Parathyroid adenoma (tissue), 2 donors: ENCODE results near the gene PTPN6.

Experiments used
- H2AFZ ChIP-seq: fragments of 300-600 bp; sonication (generic); one replicate; pipeline ENCODE4 v1.7.0; 2017; ENCODE audit warnings: antibody characterized with exemption, mild to moderate bottlenecking
- H3K27ac ChIP-seq: fragments of 300-600 bp; sonication (generic); one replicate; pipeline ENCODE4 v1.7.0; 2017
- H3K27me3 ChIP-seq: fragments of 300-600 bp; sonication (generic); one replicate; pipeline ENCODE4 v1.7.0; 2017; ENCODE audit warnings: low read length; ENCODE audit not compliant: control insufficient read depth, insufficient read depth
- H3K36me3 ChIP-seq: fragments of 300-600 bp; sonication (generic); one replicate; pipeline ENCODE4 v1.7.0; 2017; ENCODE audit warnings: low read length; ENCODE audit not compliant: control insufficient read depth, insufficient read depth
- H3K4me1 ChIP-seq: fragments of 300-600 bp; sonication (generic); one replicate; pipeline ENCODE4 v1.7.0; 2017; ENCODE audit warnings: control low read depth
- H3K4me2 ChIP-seq: fragments of 300-600 bp; sonication (generic); one replicate; pipeline ENCODE4 v1.7.0; 2017; ENCODE audit warnings: low read length
- H3K4me3 ChIP-seq: fragments of 300-600 bp; sonication (generic); one replicate; pipeline ENCODE4 v1.7.0; 2017; ENCODE audit warnings: low read depth, low read length
- H3K79me2 ChIP-seq: fragments of 300-600 bp; sonication (generic); one replicate; pipeline ENCODE4 v1.7.0; 2017; ENCODE audit warnings: control low read depth
- H3K9ac ChIP-seq: fragments of 300-600 bp; sonication (generic); one replicate; pipeline ENCODE4 v1.7.0; 2017; ENCODE audit warnings: mild to moderate bottlenecking
- H3K9me3 ChIP-seq: fragments of 300-600 bp; sonication (generic); one replicate; pipeline ENCODE4 v1.7.0; 2017; ENCODE audit warnings: low read length; ENCODE audit not compliant: control insufficient read depth
- TF ChIP-seq, protein P1 (sequence below): fragments of 300-600 bp; sonication (generic); IDR thresholded peaks from one replicate; pipeline ENCODE4 v1.7.0; 2017; ENCODE audit warnings: antibody characterized with exemption, mild to moderate bottlenecking
- donor health status: primary hyperparathyroidism.

The PTPN6 gene

DNA sequence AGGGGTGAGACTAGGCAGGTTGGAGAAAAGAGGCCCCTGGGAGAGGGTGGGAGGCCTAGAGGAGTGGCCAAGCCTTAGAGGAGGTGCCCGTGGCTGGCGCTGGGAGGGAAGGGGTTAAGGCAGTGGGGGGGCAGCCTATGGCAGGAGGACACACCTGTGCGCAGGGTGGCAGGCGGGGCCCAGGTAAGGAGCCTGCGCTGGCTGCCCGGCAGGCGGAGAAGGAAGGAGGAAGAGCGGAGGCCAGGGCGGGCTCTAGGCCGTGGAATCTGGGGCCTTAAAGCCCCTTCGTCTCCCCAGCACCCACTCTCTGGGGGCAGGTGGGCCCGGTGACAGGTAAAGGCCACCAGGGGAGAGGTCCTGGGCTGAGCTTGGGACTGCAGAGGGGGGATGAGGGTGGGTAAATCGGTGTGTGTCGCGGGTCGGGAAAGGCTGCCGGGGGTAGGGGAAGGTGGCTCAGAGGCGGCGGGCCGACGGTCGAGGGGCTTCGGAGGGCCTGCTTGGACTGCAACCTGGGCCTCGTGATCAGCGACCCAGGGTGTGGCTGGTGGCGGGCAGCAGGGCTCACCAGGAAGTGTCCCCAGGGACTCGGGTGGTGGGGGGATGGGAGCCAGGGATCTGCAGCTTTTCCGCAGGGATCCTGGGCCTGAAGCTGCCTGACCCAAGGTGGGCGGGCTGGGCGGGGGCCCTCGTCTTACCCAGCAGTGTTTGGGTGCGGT is 12.0 kb downstream of the PTPN6 start:
- Histone ChIP-seq H3K9me3 (no peaks in the 10 kb centered on the region), H3K4me3 (peak overlapping the region; percentile 99), H3K4me2 (peak overlapping the region; percentile 97), H2AFZ (peak overlapping the region; percentile 94), H3K27me3 (no peaks in the 10 kb centered on the region), H3K79me2 (peaks cover 42% of the 10 kb centered on the region), H3K27ac (peak overlapping the region; percentile 98), H3K4me1 (peaks cover 21% of the 10 kb centered on the region), H3K9ac (peak overlapping the region; percentile 100), H3K36me3 (no peaks in the 10 kb centered on the region)
- TF ChIP-seq, protein P1, sequence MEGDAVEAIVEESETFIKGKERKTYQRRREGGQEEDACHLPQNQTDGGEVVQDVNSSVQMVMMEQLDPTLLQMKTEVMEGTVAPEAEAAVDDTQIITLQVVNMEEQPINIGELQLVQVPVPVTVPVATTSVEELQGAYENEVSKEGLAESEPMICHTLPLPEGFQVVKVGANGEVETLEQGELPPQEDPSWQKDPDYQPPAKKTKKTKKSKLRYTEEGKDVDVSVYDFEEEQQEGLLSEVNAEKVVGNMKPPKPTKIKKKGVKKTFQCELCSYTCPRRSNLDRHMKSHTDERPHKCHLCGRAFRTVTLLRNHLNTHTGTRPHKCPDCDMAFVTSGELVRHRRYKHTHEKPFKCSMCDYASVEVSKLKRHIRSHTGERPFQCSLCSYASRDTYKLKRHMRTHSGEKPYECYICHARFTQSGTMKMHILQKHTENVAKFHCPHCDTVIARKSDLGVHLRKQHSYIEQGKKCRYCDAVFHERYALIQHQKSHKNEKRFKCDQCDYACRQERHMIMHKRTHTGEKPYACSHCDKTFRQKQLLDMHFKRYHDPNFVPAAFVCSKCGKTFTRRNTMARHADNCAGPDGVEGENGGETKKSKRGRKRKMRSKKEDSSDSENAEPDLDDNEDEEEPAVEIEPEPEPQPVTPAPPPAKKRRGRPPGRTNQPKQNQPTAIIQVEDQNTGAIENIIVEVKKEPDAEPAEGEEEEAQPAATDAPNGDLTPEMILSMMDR: no peak

DNA sequence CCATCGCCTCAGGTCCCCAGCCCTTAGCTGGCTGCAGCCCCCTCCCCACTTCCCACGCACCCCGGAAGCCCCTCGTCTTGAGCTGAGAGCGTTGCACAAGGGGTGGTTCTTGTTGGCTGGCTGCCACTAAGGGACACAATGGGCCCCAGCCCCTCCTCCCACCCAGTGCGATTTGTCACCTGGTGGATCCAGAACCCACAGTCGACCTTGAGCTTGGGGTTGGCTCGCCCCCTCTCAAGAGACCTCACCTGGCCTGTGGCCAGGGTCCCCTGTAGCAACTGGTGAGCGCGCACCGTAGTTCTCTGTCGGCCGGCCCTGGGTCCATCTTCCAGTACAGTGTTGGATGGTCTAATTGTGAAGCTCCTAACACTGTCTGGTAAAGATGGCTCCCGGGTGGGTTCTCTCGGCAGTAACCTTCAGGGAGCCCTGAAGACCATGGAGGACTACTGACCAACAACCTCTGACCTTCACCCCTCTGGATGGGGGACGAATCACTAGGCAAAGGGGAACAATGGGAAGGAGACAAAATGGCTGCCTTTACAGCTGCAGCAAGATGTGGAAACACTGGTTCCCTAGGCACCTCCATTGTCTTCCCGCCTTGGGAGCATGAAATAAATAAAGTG is 12.7 kb downstream of the PTPN6 start:
- H2AFZ ChIP-seq: peak overlapping the region; percentile 35
- peak overlapping the region; percentile 97 for H3K4me2 ChIP-seq
- H3K4me3 ChIP-seq: peak overlapping the region; percentile 99
- no peaks in the 10 kb centered on the region for H3K27me3 ChIP-seq
- H3K36me3 ChIP-seq: no peaks in the 10 kb centered on the region
- peaks cover 49% of the 10 kb centered on the region for H3K79me2 ChIP-seq
- TF ChIP-seq, protein P1: no peak
- peak overlapping the region; percentile 98 for H3K27ac ChIP-seq
- peaks cover 21% of the 10 kb centered on the region for H3K4me1 ChIP-seq
- peak overlapping the region; percentile 12 for H3K9ac ChIP-seq
- H3K9me3 ChIP-seq: no peaks in the 10 kb centered on the region

DNA sequence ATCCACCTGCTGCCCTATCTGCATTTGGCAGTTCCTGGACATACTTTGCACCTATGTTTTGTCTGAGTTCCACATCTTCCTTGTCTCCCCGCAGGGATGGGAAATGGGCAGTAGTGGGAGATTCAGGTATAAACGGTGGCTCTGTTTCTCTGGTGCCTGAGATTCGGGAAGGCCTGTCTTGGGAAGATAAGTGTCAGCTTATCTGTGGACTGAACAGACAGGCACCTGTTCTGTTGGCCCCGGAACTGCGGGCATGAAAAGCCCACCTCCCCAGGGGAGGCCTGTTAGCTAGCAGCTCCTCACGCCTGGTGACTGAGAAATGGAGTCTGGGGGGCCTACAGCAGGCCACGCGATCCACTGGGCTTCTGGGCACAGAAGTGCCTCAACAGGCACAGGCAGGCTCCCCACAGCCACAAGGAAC is 13.5 kb downstream of the PTPN6 start:
- H3K9me3 ChIP-seq: no peaks in the 10 kb centered on the region

DNA sequence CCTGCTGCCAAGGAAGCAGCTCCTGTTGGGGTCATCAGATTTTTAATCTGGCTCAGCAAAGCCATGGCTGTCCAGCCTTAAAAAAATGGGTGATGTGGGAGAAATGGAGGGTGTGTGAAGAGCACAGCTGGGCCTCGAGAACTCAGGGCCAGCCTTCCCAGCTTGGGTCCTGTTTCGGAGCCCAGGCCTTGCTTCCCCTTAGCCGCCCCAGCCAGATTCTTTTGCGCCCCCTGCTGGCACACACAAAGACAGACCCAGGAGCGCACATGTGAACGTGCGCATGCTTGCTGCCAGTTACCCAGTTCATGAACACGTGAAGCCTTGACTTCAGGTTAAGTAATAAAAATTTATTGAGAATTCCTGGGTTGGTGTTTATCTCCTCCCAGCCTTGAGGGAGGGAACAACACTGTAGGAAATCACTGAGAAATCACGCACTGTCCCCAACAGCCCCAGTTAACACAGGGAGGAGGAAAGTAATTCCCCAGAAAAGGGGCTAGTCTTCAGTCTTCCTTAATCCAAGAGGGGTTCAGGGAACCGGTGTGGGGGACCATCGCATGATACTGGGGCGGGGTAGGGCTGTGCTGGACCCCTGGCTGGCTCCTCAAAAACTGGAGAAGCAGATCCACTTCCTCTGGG is 14.0 kb downstream of the PTPN6 start:
- Histone ChIP-seq H3K79me2 (peaks cover 60% of the 10 kb centered on the region), H3K9ac (peak overlapping the region; percentile 5), H2AFZ (no peak overlapping the region), H3K27me3 (no peaks in the 10 kb centered on the region), H3K4me1 (peaks cover 25% of the 10 kb centered on the region), H3K4me2 (peak overlapping the region; percentile 97), H3K36me3 (no peaks in the 10 kb centered on the region), H3K27ac (peak overlapping the region; percentile 98), H3K9me3 (no peaks in the 10 kb centered on the region), H3K4me3 (peak overlapping the region; percentile 99)
- TF ChIP-seq, protein P1: peak; percentile 95

More for the DNA sequence above, 13.5 kb downstream of the PTPN6 start:
- H3K4me3 ChIP-seq: peak overlapping the region; percentile 99
- TF ChIP-seq, protein P1: no peak
- H3K9ac ChIP-seq: peak overlapping the region; percentile 5
- H3K79me2 ChIP-seq: peaks cover 55% of the 10 kb centered on the region
- H2AFZ ChIP-seq: no peak overlapping the region
- no peaks in the 10 kb centered on the region for H3K27me3 ChIP-seq
- peak overlapping the region; percentile 97 for H3K4me2 ChIP-seq
- peak overlapping the region; percentile 98 for H3K27ac ChIP-seq
- no peaks in the 10 kb centered on the region for H3K36me3 ChIP-seq
- peaks cover 25% of the 10 kb centered on the region for H3K4me1 ChIP-seq
